ENCODE measurements around the gene RPS6KA2. TPM values are rescaled to one million over a fixed set of nuclear protein-coding genes. Genes with fewer than 3 reads are reported as not detected.

Gene RPS6KA2
- polyA plus RNA-seq, 6 donors from 2014 or later: 2.1 to 5.4 (median 4.6) TPM

GRCh38 chr6:166626177-166627032 is 646 bp downstream of the RPS6KA2 start:
- Mint-ChIP-seq H3K27ac (peak overlapping the region in 3 of 6 donors; percentile 2 to 79 (median 11)), H3K27me3 (peaks cover 7 to 27% (median 21%) of the 10 kb centered on the region in 3 donors), H3K36me3 (no peaks in the 10 kb centered on the region), H3K4me1 (peaks cover 16 to 30% (median 19%) of the 10 kb centered on the region in 3 donors), H3K9me3 (no peaks in the 10 kb centered on the region), H3K4me3 (peak overlapping the region; percentile 67 to 97 (median 90))
- DNase-seq (peak; percentile 25), ATAC-seq (ENCODE audit: low read depth in 2 of 2) (no peak)

GRCh38 chr6:166625356-166625755 is 1.7 kb downstream of the RPS6KA2 start:
- H3K27ac Mint-ChIP-seq: peak overlapping the region in 1 of 6 donors; percentile 88
- DNase-seq (no peak), ATAC-seq (ENCODE audit: low read depth in 2 of 2) (no peak)
- no peaks in the 10 kb centered on the region for H3K36me3 Mint-ChIP-seq
- peaks cover 16 to 30% (median 19%) of the 10 kb centered on the region in 3 donors for H3K4me1 Mint-ChIP-seq
- H3K9me3 Mint-ChIP-seq: no peaks in the 10 kb centered on the region
- H3K27me3 Mint-ChIP-seq: peaks cover 7 to 25% (median 20%) of the 10 kb centered on the region in 3 donors
- H3K4me3 Mint-ChIP-seq: peak overlapping the region in 5 of 8 donors; percentile 65 to 94 (median 89)

DNA sequence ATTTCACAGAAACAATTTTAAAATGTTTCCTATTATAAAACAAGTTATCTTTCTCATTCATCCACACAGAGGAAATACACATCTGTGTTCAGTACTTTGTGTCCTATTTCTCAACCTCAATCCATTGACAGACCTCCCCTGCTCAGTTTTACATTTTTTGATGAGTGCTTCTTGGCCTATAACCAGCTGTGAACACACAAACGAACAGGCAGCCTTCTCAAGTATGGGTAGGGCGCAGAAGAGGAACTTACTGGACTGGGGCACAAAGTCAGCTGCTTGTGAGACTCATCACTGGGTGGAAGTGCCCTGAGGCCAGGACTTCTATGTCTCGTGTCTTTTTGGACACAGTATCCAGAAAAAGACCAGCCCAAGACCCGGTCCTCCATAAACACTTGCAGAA is 2.8 kb downstream of the RPS6KA2 start:
- Mint-ChIP-seq H3K36me3 (no peaks in the 10 kb centered on the region), H3K9me3 (no peaks in the 10 kb centered on the region)

DNA sequence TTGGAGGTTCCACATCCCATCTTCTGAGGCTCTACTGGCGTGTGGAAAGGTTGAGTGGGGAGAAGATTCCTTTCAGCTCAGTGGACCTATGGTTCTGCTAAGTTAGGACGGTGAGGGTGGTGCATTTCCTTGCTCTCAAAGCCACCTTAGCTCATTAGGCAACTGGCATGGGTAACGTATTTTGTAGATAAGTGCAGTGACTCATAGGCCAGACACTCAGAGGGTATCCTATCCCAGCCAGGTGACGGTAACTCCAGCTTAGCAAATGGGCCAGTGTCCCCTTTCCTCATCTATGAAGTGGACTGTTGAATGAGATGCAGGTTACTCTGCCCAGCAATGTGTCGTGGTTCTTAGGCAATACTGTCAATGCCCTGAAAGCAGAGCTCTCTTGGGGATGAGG is 3.7 kb downstream of the RPS6KA2 start:
- H3K36me3 Mint-ChIP-seq: peaks cover 0 to 5% of the 10 kb centered on the region in 2 donors
- H3K27ac Mint-ChIP-seq: no peak overlapping the region
- ATAC-seq (ENCODE audit: low read depth in 2 of 2): no peak
- peaks cover 0 to 14% (median 11%) of the 10 kb centered on the region in 3 donors for H3K27me3 Mint-ChIP-seq
- no peak overlapping the region for H3K4me3 Mint-ChIP-seq
- peaks cover 13 to 27% (median 13%) of the 10 kb centered on the region in 3 donors for H3K4me1 Mint-ChIP-seq
- DNase-seq: no peak
- no peaks in the 10 kb centered on the region for H3K9me3 Mint-ChIP-seq

More for the DNA sequence above, 2.8 kb downstream of the RPS6KA2 start:
- peak overlapping the region in 1 of 6 donors; percentile 58 for H3K27ac Mint-ChIP-seq
- DNase-seq: no peak
- H3K4me3 Mint-ChIP-seq: peak overlapping the region in 1 of 8 donors; percentile 89
- H3K27me3 Mint-ChIP-seq: peaks cover under 1 to 16% (median 11%) of the 10 kb centered on the region in 3 donors
- no peak for ATAC-seq (ENCODE audit: low read depth in 2 of 2)
- peaks cover 16 to 30% (median 19%) of the 10 kb centered on the region in 3 donors for H3K4me1 Mint-ChIP-seq

DNA sequence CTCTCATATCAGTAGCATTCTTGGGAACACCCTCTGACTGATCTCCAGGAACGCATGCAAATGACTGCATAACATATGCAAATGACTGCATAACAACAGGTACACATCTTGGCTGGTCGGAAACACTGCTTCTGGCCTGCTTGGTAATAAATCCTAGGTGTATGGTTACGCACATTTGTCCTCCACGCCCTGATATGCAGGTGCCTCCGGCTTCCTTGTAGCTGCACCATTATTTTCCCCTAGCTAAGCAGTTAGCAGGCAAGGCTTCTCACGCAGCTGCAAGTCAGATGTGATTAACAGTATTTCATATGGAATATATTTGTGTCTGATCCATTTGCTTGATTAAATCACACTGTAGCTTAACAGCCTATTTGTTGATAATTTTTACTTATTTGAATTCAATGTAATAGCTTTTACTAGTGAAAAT is 5.9 kb downstream of the RPS6KA2 start:
- no peak for DNase-seq
- no peak for ATAC-seq (ENCODE audit: low read depth in 2 of 2)

GRCh38 chr6:166620478-166621113 is 6.5 kb downstream of the RPS6KA2 start:
- Mint-ChIP-seq H3K9me3 (no peaks in the 10 kb centered on the region), H3K27ac (no peak overlapping the region), H3K4me3 (no peak overlapping the region), H3K4me1 (peaks cover under 1 to 7% (median 4%) of the 10 kb centered on the region in 3 donors), H3K36me3 (peaks cover 4 to 12% of the 10 kb centered on the region in 2 donors), H3K27me3 (peaks cover 0 to 14% (median 6%) of the 10 kb centered on the region in 3 donors)
- no peak for DNase-seq
- ATAC-seq (ENCODE audit: low read depth in 2 of 2): no peak

More for the DNA sequence above, 5.9 kb downstream of the RPS6KA2 start:
- H3K9me3 Mint-ChIP-seq: no peaks in the 10 kb centered on the region
- no peak overlapping the region for H3K4me3 Mint-ChIP-seq
- H3K27me3 Mint-ChIP-seq: peaks cover 0 to 14% (median 11%) of the 10 kb centered on the region in 3 donors
- no peak overlapping the region for H3K27ac Mint-ChIP-seq
- H3K36me3 Mint-ChIP-seq: peaks cover 4 to 12% of the 10 kb centered on the region in 2 donors
- H3K4me1 Mint-ChIP-seq: peaks cover 4 to 12% (median 6%) of the 10 kb centered on the region in 3 donors

DNA sequence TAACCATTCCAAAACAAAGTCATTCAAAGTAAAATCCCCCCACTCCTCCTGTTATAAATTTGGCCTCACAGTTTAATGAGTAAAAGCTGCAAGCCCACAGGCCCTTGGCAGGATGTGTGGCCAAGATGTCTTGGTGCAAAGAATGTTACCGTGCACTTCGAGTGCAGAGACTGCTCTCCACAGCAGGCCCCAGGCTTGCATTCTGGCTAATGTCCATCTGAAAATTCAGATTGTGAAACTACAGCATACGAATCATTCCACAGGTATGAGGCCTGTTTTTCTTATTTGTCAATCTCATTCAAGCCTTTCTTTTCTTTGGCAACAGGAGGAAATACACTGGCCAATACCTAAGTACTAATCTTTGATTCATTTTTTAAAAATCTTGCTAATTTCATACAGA is 7.1 kb downstream of the RPS6KA2 start:
- H3K4me1 Mint-ChIP-seq: peaks cover 1 to 5% (median 3%) of the 10 kb centered on the region in 3 donors
- no peak overlapping the region for H3K27ac Mint-ChIP-seq
- no peaks in the 10 kb centered on the region for H3K9me3 Mint-ChIP-seq

DNA sequence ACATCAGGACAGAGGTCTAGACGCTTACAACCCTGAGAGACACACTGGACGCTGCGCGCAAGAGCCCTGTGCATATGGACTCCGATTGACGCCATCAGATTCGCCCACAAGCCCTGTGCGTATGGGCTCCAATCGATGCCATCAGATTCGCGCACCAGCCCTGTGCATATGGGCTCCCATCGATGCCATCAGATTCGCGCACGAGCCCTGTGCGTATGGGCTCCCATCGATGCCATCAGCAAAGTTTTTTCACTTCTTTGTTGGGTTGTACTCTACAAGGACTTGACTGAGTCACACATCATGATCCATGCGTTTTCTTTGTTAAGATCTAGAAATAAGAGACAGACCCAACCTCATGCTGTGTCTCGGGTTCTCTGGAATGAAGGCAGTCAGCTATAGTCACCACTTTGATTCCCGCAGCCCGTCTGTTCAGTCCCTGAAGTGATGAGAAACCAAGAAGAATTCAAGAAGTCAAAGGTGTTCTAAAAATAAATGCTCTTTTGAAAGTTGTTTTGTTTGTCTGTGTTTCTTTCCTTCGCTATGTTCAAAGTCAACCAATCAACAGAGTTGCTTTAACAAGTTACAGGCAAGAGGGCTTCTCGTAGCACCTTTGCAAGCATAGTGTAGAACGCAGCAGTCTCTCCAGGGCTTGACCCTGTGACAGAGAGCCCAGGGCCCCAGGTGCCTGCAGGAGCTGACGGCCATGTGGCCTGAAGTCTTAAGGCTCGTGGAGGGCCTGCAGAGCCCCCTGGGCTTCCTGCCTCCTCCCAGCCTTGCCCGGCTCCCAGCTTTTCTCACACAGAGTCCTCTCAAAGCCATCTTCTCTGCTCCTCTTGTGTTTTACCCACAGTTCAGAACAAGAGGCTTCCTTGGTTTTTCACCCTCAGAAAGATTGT is 7.9 kb downstream of the RPS6KA2 start:
- no peak overlapping the region for H3K4me3 Mint-ChIP-seq
- H3K27me3 Mint-ChIP-seq: peaks cover 0 to 19% (median 6%) of the 10 kb centered on the region in 3 donors
- no peaks in the 10 kb centered on the region for H3K9me3 Mint-ChIP-seq
- no peak overlapping the region for H3K27ac Mint-ChIP-seq
- ATAC-seq (ENCODE audit: low read depth in 2 of 2): no peak
- DNase-seq: no peak
- peaks cover 1 to 3% (median 2%) of the 10 kb centered on the region in 3 donors for H3K4me1 Mint-ChIP-seq
- peaks cover 4 to 13% of the 10 kb centered on the region in 2 donors for H3K36me3 Mint-ChIP-seq

More for the DNA sequence above, 7.1 kb downstream of the RPS6KA2 start:
- ATAC-seq (ENCODE audit: low read depth in 2 of 2): no peak
- DNase-seq: no peak
- H3K27me3 Mint-ChIP-seq: peaks cover 0 to 17% (median 6%) of the 10 kb centered on the region in 3 donors
- H3K4me3 Mint-ChIP-seq: no peak overlapping the region
- peaks cover 4 to 12% of the 10 kb centered on the region in 2 donors for H3K36me3 Mint-ChIP-seq

GRCh38 chr6:166618251-166618650 is 8.8 kb downstream of the RPS6KA2 start:
- H3K4me1 Mint-ChIP-seq: peaks cover 0 to 3% (median 1%) of the 10 kb centered on the region in 3 donors
- DNase-seq (no peak), ATAC-seq (ENCODE audit: low read depth in 2 of 2) (no peak)
- no peaks in the 10 kb centered on the region for H3K9me3 Mint-ChIP-seq
- no peak overlapping the region for H3K27ac Mint-ChIP-seq
- no peak overlapping the region for H3K4me3 Mint-ChIP-seq
- H3K27me3 Mint-ChIP-seq: peaks cover 0 to 19% (median 6%) of the 10 kb centered on the region in 3 donors
- H3K36me3 Mint-ChIP-seq: peaks cover 4 to 18% of the 10 kb centered on the region in 2 donors

DNA sequence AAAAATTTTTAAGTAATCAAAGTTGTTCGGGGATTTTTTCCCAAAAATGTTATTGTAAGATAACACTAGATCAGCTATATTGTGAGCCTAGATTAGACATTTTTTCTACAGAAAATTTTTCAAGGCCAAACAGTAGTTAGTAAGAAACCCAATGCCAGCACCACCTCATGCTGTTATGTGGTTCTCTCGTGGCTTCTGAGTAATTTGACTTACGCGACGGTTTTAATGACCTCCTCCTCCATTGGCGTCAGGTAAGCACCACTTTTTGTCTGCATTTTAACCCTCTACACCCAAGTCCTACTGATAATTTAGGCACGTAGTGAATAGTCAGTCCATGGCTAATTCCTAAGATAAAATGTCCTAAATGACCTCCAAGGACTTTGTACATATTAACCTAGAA is 9.7 kb downstream of the RPS6KA2 start:
- peaks cover 4 to 18% of the 10 kb centered on the region in 2 donors for H3K36me3 Mint-ChIP-seq
- peaks cover 0 to 3% (median 1%) of the 10 kb centered on the region in 3 donors for H3K4me1 Mint-ChIP-seq
- DNase-seq (no peak), ATAC-seq (ENCODE audit: low read depth in 2 of 2) (no peak)
- H3K9me3 Mint-ChIP-seq: no peaks in the 10 kb centered on the region
- H3K27ac Mint-ChIP-seq: no peak overlapping the region
- H3K27me3 Mint-ChIP-seq: peaks cover 0 to 19% (median 6%) of the 10 kb centered on the region in 3 donors
- H3K4me3 Mint-ChIP-seq: no peak overlapping the region

DNA sequence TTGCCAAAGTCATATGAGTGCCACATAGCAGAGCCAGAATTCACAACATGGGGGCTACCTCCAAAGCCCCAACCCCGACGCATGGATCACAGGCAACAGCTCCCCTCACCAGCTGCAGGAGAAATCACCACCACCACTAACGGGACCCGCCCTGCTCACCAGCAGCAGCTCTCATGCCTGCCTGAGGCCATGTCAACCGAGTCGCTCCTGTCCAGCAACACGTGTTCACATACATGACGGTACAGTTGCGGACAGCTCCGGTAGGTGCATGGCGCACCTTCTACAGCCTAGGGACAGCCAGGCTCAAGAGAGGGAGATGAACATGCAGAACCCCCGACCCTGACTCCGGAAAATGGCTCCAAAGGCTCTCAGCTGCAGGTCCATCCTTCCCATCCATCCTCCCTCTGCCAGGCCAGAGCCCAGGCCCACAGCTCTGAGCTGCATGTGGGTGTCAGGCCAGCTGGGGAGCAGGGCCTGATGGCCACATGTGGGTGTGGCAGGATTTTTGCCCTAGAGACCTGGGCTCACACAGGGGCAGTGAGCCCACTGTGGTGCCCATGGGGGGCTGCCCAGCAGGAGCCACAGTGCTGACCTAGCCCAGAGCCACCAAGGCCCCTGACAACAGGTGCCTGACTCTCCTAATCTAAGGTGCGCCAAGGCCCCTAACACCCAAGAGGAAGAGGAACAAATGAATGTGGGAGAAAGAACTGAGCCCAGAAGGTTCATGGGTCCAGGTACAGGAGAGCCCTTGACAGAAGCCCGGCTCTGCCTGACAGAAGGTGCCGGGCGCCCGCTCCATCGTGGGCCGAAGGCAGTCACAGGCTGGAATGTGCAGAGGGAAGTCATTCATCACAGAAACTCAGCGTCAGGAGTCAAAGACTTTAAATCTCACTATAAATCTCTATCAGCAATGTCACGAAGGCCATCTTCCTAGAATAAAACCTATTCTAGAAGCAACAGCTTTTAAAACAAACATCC is 10.5 kb downstream of the RPS6KA2 start:
- Mint-ChIP-seq H3K27me3 (peaks cover 0 to 13% (median under 1%) of the 10 kb centered on the region in 3 donors), H3K27ac (peak overlapping the region in 2 of 6 donors; percentile 47 to 78), H3K9me3 (no peaks in the 10 kb centered on the region), H3K36me3 (peaks cover 4 to 18% of the 10 kb centered on the region in 2 donors), H3K4me1 (peaks cover 0 to 3% (median 1%) of the 10 kb centered on the region in 3 donors), H3K4me3 (no peak overlapping the region)
- ATAC-seq (ENCODE audit: low read depth in 2 of 2) (no peak), DNase-seq (no peak)

All from naive B cell (primary cell).